Measurements from ENCODE around the gene ACP7. TPM values are rescaled to one million over a fixed set of nuclear protein-coding genes. Genes with fewer than 3 reads are reported as not detected.

ACP7 gene
- total and polyA plus RNA-seq, 2 of the 8 experiments (the other 6 are each of a cell fraction or from before 2014, with no cell fraction given) = 0.27 to 0.50 TPM

DNA sequence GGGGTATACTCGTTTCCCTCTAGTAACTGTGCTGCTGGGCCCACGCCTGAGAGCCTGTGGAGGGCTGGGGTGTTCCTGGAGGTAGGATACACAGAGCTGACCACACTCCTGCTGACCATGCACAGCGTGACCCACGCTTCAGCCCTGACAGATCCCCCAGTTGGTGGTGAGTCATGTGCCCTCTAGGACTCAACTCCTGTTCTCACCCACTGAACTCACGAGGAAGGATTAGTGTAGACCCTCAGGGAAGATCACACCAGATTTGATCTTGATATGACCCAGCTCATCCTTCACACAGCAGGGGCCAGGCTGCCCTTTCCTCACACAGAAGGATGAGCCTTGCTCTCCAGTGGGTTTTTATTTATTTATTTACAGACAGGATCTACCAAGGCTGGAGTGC lies 13.3 kb upstream of the ACP7 start (continued):
- no peak for TF ChIP-seq POU5F1 (IDR thresholded peaks at IDR 0.05; ENCODE audit: low read depth, low read length)
- TF ChIP-seq POLR2AphosphoS5 (IDR thresholded peaks at IDR 0.05; ENCODE audit: low read depth, low read length) = no peak
- no peak for TF ChIP-seq SAP30 (IDR thresholded peaks at IDR 0.05; ENCODE audit: insufficient read depth, insufficient replicate concordance, low read length)
